ENCODE results near the gene ADGRL3. TPM values are rescaled to one million over a fixed set of nuclear protein-coding genes. Genes with fewer than 3 reads are reported as not detected.

The ADGRL3 gene
- total RNA-seq, 4 donors from 2014 or later: 2.2 to 10.0 (median 4.6) TPM

- Histone ChIP-seq H3K9me3 (no peaks in the 10 kb centered on the region), H3K36me3 (no peaks in the 10 kb centered on the region), H3K27me3 (no peaks in the 10 kb centered on the region), H3K4me1 (no peaks in the 10 kb centered on the region), H3K27ac (no peak overlapping the region), H3K4me3 (no peak overlapping the region)
- intact Hi-C loops (cut with DNase I; ENCODE audit: low total_unique reads) (no loop called here), in situ Hi-C loops (cut with MboI; ENCODE audit: low pct_ligation_motif_present in 1 of 4, low pct_unique_long_range_greater_than_20kb in 1 of 4, low sequenced_read_pairs in 3 of 4) (no loop called here)
- DNase-seq: no peak
- 88 to 100% methylated on average over 1 of the region's 1 CpG for WGBS, 2 donors (ENCODE audit: low coverage in 1 of 2)
- no peak for TF ChIP-seq EP300 (IDR thresholded peaks at IDR 0.05; ENCODE audit: low read depth)
- TF ChIP-seq, protein P1, sequence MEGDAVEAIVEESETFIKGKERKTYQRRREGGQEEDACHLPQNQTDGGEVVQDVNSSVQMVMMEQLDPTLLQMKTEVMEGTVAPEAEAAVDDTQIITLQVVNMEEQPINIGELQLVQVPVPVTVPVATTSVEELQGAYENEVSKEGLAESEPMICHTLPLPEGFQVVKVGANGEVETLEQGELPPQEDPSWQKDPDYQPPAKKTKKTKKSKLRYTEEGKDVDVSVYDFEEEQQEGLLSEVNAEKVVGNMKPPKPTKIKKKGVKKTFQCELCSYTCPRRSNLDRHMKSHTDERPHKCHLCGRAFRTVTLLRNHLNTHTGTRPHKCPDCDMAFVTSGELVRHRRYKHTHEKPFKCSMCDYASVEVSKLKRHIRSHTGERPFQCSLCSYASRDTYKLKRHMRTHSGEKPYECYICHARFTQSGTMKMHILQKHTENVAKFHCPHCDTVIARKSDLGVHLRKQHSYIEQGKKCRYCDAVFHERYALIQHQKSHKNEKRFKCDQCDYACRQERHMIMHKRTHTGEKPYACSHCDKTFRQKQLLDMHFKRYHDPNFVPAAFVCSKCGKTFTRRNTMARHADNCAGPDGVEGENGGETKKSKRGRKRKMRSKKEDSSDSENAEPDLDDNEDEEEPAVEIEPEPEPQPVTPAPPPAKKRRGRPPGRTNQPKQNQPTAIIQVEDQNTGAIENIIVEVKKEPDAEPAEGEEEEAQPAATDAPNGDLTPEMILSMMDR (IDR thresholded peaks at IDR 0.05): no peak
- TF ChIP-seq POLR2A (IDR thresholded peaks at IDR 0.05): no peak
- TF ChIP-seq POLR2AphosphoS5 (IDR thresholded peaks at IDR 0.05): no peak
Measured at GRCh38 chr4:61312526-61312925, 112.4 kb downstream of the ADGRL3 start.

DNA sequence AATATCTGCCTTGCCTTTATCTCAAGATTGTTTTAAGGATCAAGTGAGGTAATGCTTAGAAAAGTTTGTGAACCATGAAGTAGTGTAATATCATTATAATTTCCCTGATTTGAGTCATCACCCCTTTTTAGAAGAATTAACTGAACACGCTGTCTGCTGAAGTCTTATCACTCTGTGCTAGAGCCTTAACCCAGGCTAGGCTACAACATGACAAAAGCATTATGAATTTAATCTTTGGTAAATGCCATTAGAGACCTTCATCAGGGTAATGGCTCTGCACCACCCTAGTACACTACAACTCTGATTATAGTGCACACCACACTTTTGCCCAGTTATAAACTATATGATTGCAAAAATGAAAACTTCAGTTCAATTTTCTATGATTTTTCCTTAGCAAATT is 118.3 kb downstream of the ADGRL3 start:
- no peaks in the 10 kb centered on the region for H3K4me1 ChIP-seq
- no peak overlapping the region for H3K27ac ChIP-seq
- WGBS, 2 donors (ENCODE audit: low coverage in 1 of 2): 86 to 87% methylated on average over 1 of the region's 1 CpG
- no peaks in the 10 kb centered on the region for H3K9me3 ChIP-seq
- intact Hi-C loops (cut with DNase I; ENCODE audit: low total_unique reads): no loop called here
- TF ChIP-seq, protein P1 (IDR thresholded peaks at IDR 0.05): no peak
- TF ChIP-seq EP300 (IDR thresholded peaks at IDR 0.05; ENCODE audit: low read depth) (no peak), POLR2AphosphoS5 (IDR thresholded peaks at IDR 0.05) (no peak), POLR2A (IDR thresholded peaks at IDR 0.05) (no peak)
- DNase-seq: no peak
- in situ Hi-C loops (cut with MboI; ENCODE audit: low pct_ligation_motif_present in 1 of 4, low pct_unique_long_range_greater_than_20kb in 1 of 4, low sequenced_read_pairs in 3 of 4): no loop called here
- H3K4me3 ChIP-seq: no peak overlapping the region
- H3K27me3 ChIP-seq: no peaks in the 10 kb centered on the region
- H3K36me3 ChIP-seq: no peaks in the 10 kb centered on the region

GRCh38 chr4:61319156-61319555 is 119.0 kb downstream of the ADGRL3 start:
- Histone ChIP-seq H3K9me3 (peaks cover 0 to 5% of the 10 kb centered on the region in 2 donors), H3K36me3 (no peaks in the 10 kb centered on the region), H3K4me3 (no peak overlapping the region), H3K27me3 (no peaks in the 10 kb centered on the region), H3K27ac (no peak overlapping the region), H3K4me1 (no peaks in the 10 kb centered on the region)
- intact Hi-C loops (cut with DNase I; ENCODE audit: low total_unique reads): no loop called here
- no peak for DNase-seq
- in situ Hi-C loops (cut with MboI; ENCODE audit: low pct_ligation_motif_present in 1 of 4, low pct_unique_long_range_greater_than_20kb in 1 of 4, low sequenced_read_pairs in 3 of 4): no loop called here
- no peak for TF ChIP-seq EP300 (IDR thresholded peaks at IDR 0.05; ENCODE audit: low read depth)

GRCh38 chr4:61320154-61320553 is 120.0 kb downstream of the ADGRL3 start:
- in situ Hi-C loops (cut with MboI; ENCODE audit: low pct_ligation_motif_present in 1 of 4, low pct_unique_long_range_greater_than_20kb in 1 of 4, low sequenced_read_pairs in 3 of 4): no loop called here
- Histone ChIP-seq H3K36me3 (no peaks in the 10 kb centered on the region), H3K4me3 (no peak overlapping the region), H3K9me3 (peaks cover 0 to 5% of the 10 kb centered on the region in 2 donors), H3K4me1 (no peaks in the 10 kb centered on the region), H3K27ac (no peak overlapping the region), H3K27me3 (no peaks in the 10 kb centered on the region)
- intact Hi-C loops (cut with DNase I; ENCODE audit: low total_unique reads): no loop called here
- 50 to 81% methylated on average over 1 of the region's 1 CpG for WGBS, 2 donors (ENCODE audit: low coverage in 1 of 2)
- TF ChIP-seq POLR2AphosphoS5 (IDR thresholded peaks at IDR 0.05) (no peak), POLR2A (IDR thresholded peaks at IDR 0.05) (no peak), EP300 (IDR thresholded peaks at IDR 0.05; ENCODE audit: low read depth) (no peak)
- TF ChIP-seq, protein P1 (IDR thresholded peaks at IDR 0.05): no peak
- no peak for DNase-seq

DNA sequence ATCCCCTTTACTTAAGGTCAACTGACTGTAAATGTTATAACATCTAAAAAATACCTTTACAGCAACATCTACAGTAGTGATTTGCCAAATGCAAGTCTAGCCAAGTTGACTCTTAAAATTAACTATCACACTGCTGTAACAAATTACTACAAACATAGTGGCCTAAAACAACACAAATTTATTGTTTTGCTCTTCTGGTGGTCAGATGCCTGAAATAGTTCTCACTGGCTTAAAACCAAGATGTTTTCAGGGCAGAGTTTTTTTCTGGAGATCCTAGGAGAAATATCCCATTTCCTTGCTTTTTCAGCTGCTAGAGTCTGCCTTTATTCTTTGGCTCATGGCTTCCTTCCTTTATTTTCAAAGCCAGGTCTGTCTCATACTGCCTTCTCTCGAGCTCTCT is 120.5 kb downstream of the ADGRL3 start:
- Histone ChIP-seq H3K27me3 (no peaks in the 10 kb centered on the region), H3K36me3 (no peaks in the 10 kb centered on the region), H3K4me3 (no peak overlapping the region), H3K27ac (no peak overlapping the region), H3K4me1 (no peaks in the 10 kb centered on the region), H3K9me3 (peaks cover 0 to 5% of the 10 kb centered on the region in 2 donors)
- TF ChIP-seq POLR2A (IDR thresholded peaks at IDR 0.05): no peak
- TF ChIP-seq, protein P1 (IDR thresholded peaks at IDR 0.05): no peak
- TF ChIP-seq EP300 (IDR thresholded peaks at IDR 0.05; ENCODE audit: low read depth): no peak
- no peak for TF ChIP-seq POLR2AphosphoS5 (IDR thresholded peaks at IDR 0.05)
- 71% methylated on average over 1 of the region's 1 CpG for WGBS, 2 donors (ENCODE audit: low coverage in 1 of 2)
- in situ Hi-C loops (cut with MboI; ENCODE audit: low pct_ligation_motif_present in 1 of 4, low pct_unique_long_range_greater_than_20kb in 1 of 4, low sequenced_read_pairs in 3 of 4): no loop called here
- intact Hi-C loops (cut with DNase I; ENCODE audit: low total_unique reads): no loop called here
- no peak for DNase-seq

Data from transverse colon (tissue), 4 donors.